HG03521 (cell line): ENCODE results near the gene REELD1.

ENCODE experiments used
- ATAC-seq: cut with Tn5 transposase; IDR thresholded peaks from one replicate; pipeline ENCODE4 v1.9.1; 2021; ENCODE audit warnings: mild to moderate bottlenecking, moderate library complexity; ENCODE audit not compliant: unreplicated experiment

REELD1 gene

GRCh38 chr4:146263793-146264192 lies 49.5 kb downstream of the REELD1 start:
- ATAC-seq = no peak

DNA sequence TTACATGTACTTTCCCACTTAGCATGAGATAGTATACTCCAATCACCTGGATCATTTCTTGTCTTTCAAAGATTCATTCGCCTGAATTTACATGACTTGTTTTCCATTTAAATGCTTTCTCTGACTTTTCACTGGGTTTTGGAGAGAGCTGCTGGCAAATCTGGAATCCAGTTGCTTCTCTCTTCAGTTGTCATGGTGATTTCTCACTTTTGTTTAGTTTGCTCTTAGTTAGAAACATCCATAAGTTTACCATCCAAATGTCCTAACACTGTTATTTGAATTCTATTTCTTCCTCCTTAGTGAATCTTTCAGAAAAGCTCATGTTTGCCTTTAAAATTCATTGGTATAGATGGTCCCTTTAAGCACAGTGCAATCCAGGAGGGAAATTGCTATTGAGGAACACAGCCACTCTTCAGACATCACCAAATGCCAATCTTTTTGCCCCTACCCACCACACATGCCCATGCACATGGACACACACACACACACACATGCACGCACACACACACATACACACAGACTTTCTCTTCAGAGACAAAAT lies 51.7 kb downstream of the REELD1 start:
- no peak for ATAC-seq

- ATAC-seq = no peak
Observed at GRCh38 chr4:146267826-146268225, 53.5 kb downstream of the REELD1 start.

- peak; percentile 35 for ATAC-seq
Observed at GRCh38 chr4:146269228-146269653, 54.9 kb downstream of the REELD1 start.

- ATAC-seq = no peak
Observed at GRCh38 chr4:146271466-146271865, 57.1 kb downstream of the REELD1 start.

DNA sequence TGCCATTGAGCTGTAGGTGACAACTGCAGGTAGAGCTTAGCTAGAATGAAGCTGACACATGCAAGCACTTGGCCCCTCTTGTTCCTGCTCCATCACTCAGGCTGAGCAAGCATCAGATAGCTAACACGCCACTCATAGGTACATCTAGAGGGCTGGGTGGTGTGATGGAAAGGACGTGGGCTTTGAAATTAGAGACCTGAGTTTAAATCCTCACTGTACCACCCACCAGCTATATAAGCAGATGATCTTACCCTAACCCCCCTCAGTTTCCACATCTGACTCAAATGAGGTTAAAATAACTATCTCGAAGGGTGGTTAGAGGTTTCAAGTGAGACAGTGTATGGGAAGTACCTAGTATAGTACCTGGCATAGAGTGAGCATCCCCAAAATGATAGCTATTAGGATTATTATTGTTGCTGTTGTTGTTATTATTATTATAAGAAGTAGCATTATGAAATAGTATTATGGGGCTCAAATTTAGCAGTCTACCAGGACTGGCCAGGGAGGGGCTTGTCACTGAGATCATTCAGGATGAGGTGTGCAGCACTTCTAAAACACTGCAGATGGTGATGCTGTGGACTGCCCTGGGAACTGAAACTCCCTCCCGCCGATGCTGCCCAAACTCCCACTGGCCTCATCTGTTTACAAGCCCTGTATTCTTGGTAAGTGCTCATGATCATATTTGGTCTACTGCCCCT lies 59.0 kb downstream of the REELD1 start:
- ATAC-seq = peak; percentile 71

DNA sequence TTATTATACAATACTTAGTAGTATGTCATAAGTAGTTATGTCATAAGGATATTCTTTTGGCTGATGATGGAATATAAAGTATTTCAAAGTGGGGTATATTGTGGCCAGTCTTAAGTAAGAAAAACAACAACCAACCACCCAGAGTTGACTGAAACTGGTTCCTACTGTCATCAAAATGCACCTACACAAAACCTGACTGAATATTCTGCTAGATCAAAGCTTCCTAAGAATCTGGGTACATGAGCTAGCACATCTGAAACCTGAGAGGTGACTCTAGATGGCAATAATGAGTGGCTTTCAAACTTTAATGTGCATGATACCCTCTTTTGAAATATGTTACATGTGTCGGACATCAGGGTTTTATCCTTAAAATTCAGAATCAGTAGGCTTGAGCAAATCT lies 60.4 kb downstream of the REELD1 start:
- no peak for ATAC-seq

- no peak for ATAC-seq
Observed at GRCh38 chr4:146275370-146275769, 61.0 kb downstream of the REELD1 start.

- ATAC-seq = no peak
Observed at GRCh38 chr4:146278986-146279385, 64.6 kb downstream of the REELD1 start.
